MM.1S (cell line): ENCODE results near the gene CLN6.
"Not testable (repeated sequence)": the region's sequence is repeated elsewhere in the genome, so short reads cannot be mapped to it uniquely, and the experiment has no call there.

Source experiments
- DNase-seq: peaks from one replicate; pipeline ENCODE4 v3.0.0-alpha.2; 2015
- H2AFZ ChIP-seq: fragments of 300-600 bp; sonication (generic); 2 replicates; pipeline ENCODE4 v1.6.0; 2016; ENCODE audit warnings: antibody characterized with exemption, low read length
- H3F3A ChIP-seq: fragments of 300-600 bp; sonication (generic); 2 replicates; pipeline ENCODE4 v1.6.1; 2016; ENCODE audit warnings: mild to moderate bottlenecking, antibody characterized with exemption, low read length, moderate library complexity, mixed read lengths; ENCODE audit not compliant: insufficient read depth
- H3K27ac ChIP-seq: fragments of 300-600 bp; sonication (generic); 2 replicates; pipeline ENCODE4 v1.5.1; 2016; ENCODE audit warnings: mild to moderate bottlenecking, low read length
- H3K27me3 ChIP-seq: fragments of 300-600 bp; sonication (generic); replicated peaks from 2 replicates; pipeline ENCODE4 v1.6.0; 2016; ENCODE audit warnings: low read length; ENCODE audit not compliant: insufficient read depth
- H3K36me3 ChIP-seq: fragments of 300-600 bp; sonication (generic); replicated peaks from 2 replicates; pipeline ENCODE4 v1.6.1; 2016; ENCODE audit warnings: mild to moderate bottlenecking, low read length, mixed read lengths; ENCODE audit not compliant: insufficient read depth
- H3K4me1 ChIP-seq: fragments of 300-600 bp; sonication (generic); 2 replicates; pipeline ENCODE4 v1.6.1; 2016; ENCODE audit warnings: low read length, mixed read lengths
- H3K4me2 ChIP-seq: fragments of 300-600 bp; sonication (generic); 2 replicates; pipeline ENCODE4 v1.6.0; 2016; ENCODE audit warnings: low read depth, low read length
- H3K4me3 ChIP-seq: fragments of 300-600 bp; sonication (generic); 2 replicates; pipeline ENCODE4 v1.5.1; 2016; ENCODE audit warnings: low read length, mixed read lengths
- H3K79me2 ChIP-seq: fragments of 300-600 bp; sonication (generic); 2 replicates; pipeline ENCODE4 v1.6.1; 2016; ENCODE audit warnings: mixed run types, low read length, mixed read lengths
- H3K9ac ChIP-seq: fragments of 300-600 bp; sonication (generic); 2 replicates; pipeline ENCODE4 v1.6.1; 2016; ENCODE audit warnings: low read length, mixed read lengths
- H3K9me2 ChIP-seq: fragments of 300-600 bp; sonication (generic); replicated peaks from 2 replicates; pipeline ENCODE4 v1.6.1; 2016; ENCODE audit warnings: mild to moderate bottlenecking, low read length, mixed read lengths; ENCODE audit not compliant: insufficient read depth
- H3K9me3 ChIP-seq: fragments of 300-600 bp; sonication (generic); replicated peaks from 2 replicates; pipeline ENCODE4 v1.6.1; 2016; ENCODE audit warnings: mild to moderate bottlenecking, low read length, mixed read lengths; ENCODE audit not compliant: insufficient read depth
- H4K20me1 ChIP-seq: fragments of 300-600 bp; sonication (generic); 2 replicates; pipeline ENCODE4 v1.6.1; 2016; ENCODE audit warnings: mild to moderate bottlenecking, low read length, moderate library complexity, mixed read lengths; ENCODE audit not compliant: insufficient read depth
- EZH2 ChIP-seq: fragments of 300-600 bp; sonication (generic); optimal IDR thresholded peaks from 2 replicates; pipeline ENCODE3; 2017; ENCODE audit warnings: low read depth, mild to moderate bottlenecking, antibody characterized with exemption, low read length, mixed read lengths
- EZH2phosphoT487 ChIP-seq: fragments of 300-600 bp; sonication (generic); IDR thresholded peaks from 2 replicates; pipeline ENCODE4 v1.6.1; 2018; ENCODE audit warnings: antibody characterized with exemption, low read length
- TF ChIP-seq, protein P1 (sequence below): fragments of 300-600 bp; sonication (generic); IDR thresholded peaks from 2 replicates; pipeline ENCODE4 v1.5.1; 2016; ENCODE audit warnings: antibody characterized with exemption, low read length, mixed read lengths

Gene CLN6

DNA sequence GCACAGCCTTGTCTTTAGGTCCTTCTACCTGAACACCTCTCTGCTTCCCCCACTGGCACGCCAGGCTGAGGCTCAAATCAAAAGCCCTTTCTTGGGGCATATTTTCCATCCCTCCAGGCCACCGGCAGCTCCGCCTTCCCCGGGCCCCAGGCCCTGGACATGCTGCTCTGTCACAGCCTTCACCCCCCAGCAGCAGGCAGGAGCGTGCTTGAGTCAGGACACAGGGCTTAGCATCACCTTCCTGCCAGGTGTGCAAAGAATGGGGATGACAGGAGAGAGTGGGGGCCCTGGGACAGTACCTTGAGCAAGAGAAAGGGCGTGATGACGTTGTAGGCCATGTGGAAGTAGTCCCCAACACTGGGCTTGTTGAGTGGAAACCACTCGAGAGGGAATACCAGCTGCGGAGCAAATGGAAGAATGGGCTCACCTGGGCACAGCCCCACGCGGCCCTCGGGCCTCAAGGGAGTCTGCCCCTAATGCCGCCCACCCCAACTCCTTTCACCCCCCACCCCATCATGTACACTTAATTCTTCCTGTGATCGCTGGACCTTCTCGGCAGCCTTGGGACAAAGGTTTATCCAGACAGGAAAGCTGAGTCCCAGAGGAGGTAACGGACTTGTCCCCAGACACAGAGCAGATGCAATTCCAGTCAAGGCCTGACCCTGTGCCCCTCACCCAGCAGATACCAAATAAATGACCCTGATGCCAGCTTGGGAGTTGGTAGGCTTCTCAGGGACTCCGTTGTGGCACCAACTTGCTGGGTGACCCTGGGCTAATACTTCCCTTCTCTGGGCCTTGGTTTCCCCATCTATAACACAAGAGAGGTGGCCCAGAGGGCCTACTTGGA is 15.3 kb downstream of the CLN6 start:
- Histone ChIP-seq H3K9me3 (no peaks in the 10 kb centered on the region), H3K4me2 (no peak overlapping the region), H3K9ac (no peak overlapping the region), H3K36me3 (peaks cover 23% of the 10 kb centered on the region), H3K27me3 (no peaks in the 10 kb centered on the region), H3K4me1 (peaks cover 21% of the 10 kb centered on the region), H3K27ac (no peak overlapping the region), H3K9me2 (no peaks in the 10 kb centered on the region), H3K79me2 (peaks cover 100% of the 10 kb centered on the region), H4K20me1 (peaks cover 49% of the 10 kb centered on the region), H3K4me3 (no peak overlapping the region), H3F3A (no peaks in the 10 kb centered on the region; the same call in 1 of the 2 replicates), H2AFZ (no peak overlapping the region)
- DNase-seq: no peak
- no peak for TF ChIP-seq EZH2phosphoT487
- TF ChIP-seq EZH2: no peak
- TF ChIP-seq, protein P1, sequence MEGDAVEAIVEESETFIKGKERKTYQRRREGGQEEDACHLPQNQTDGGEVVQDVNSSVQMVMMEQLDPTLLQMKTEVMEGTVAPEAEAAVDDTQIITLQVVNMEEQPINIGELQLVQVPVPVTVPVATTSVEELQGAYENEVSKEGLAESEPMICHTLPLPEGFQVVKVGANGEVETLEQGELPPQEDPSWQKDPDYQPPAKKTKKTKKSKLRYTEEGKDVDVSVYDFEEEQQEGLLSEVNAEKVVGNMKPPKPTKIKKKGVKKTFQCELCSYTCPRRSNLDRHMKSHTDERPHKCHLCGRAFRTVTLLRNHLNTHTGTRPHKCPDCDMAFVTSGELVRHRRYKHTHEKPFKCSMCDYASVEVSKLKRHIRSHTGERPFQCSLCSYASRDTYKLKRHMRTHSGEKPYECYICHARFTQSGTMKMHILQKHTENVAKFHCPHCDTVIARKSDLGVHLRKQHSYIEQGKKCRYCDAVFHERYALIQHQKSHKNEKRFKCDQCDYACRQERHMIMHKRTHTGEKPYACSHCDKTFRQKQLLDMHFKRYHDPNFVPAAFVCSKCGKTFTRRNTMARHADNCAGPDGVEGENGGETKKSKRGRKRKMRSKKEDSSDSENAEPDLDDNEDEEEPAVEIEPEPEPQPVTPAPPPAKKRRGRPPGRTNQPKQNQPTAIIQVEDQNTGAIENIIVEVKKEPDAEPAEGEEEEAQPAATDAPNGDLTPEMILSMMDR: no peak

DNA sequence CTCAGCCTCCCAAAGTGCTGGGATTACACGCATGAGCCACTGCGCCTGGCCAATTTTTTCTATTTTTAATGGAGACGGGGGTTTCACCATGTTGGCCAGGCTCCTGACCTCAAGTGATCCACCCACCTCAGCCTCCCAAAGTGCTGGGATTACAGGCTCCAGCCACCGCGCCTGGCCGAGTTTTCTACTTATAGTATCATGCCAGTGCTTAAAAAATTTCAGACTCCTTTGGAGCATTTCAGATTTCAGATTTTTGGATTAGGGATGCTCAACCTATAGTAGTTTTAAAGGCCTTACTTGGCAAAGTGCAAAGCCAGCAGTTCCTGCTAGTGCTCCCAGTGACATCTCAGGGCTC is 16.1 kb downstream of the CLN6 start:
- Histone ChIP-seq H3K79me2 (peaks cover 100% of the 10 kb centered on the region), H3K4me1 (peaks cover 28% of the 10 kb centered on the region), H3K36me3 (peaks cover 24% of the 10 kb centered on the region), H4K20me1 (peaks cover 43% of the 10 kb centered on the region)
- H3K27me3 ChIP-seq, H3K4me2 ChIP-seq, H3K9ac ChIP-seq, H3K9me2 ChIP-seq, H3K27ac ChIP-seq, H3K4me3 ChIP-seq, DNase-seq, H3K9me3 ChIP-seq, H2AFZ ChIP-seq, H3F3A ChIP-seq: not testable (repeated sequence)

DNA sequence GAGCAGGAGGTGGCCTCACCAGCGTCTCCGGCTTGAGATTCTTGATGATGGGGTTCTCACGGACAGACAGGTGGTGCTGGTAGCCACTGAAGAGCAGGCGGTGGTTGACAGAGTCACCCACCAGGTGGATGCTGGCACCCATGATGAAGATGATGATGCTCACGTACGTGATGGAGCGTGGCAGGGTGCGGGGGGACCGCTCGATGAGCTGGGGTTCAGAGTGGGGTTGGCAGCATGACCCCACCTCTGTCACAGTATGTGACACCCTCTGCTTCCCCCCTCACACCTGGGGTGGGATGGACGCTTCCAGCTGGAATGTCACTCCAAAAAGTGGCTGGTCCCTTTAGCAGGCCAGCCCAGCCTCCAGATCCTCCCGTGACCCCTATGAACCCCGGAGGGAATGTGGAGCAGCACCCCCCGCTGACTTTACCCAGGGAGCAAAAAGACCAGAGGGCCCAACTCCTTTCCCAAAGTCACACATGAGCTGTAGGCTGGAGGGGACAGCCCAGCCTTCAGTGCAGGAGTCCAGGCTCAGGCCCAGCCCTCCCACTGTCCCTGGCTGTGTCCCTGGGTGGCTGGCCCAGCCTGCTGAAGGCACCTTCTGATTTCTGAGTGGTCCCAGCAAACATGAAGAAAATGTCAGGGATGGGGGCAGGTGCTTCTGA is 17.7 kb downstream of the CLN6 start:
- no peaks in the 10 kb centered on the region; the same call in 1 of the 2 replicates for H3F3A ChIP-seq
- peaks cover 99% of the 10 kb centered on the region for H3K79me2 ChIP-seq
- H3K36me3 ChIP-seq: peaks cover 27% of the 10 kb centered on the region
- TF ChIP-seq EZH2phosphoT487: no peak
- TF ChIP-seq, protein P1: no peak
- H3K9me2 ChIP-seq: no peaks in the 10 kb centered on the region
- H4K20me1 ChIP-seq: peaks cover 29% of the 10 kb centered on the region
- H3K9ac ChIP-seq: no peak overlapping the region
- H3K4me1 ChIP-seq: peaks cover 35% of the 10 kb centered on the region
- H2AFZ ChIP-seq: no peak overlapping the region
- no peak overlapping the region for H3K27ac ChIP-seq
- no peak for DNase-seq
- no peak overlapping the region for H3K4me2 ChIP-seq
- H3K27me3 ChIP-seq: no peaks in the 10 kb centered on the region
- no peaks in the 10 kb centered on the region for H3K9me3 ChIP-seq
- no peak overlapping the region for H3K4me3 ChIP-seq
